ENCODE data around the gene ATP8A2. TPM values are rescaled to one million over a fixed set of nuclear protein-coding genes. Genes with fewer than 3 reads are reported as not detected.
"Not testable (repeated sequence)": the region's sequence is repeated elsewhere in the genome, so short reads cannot be mapped to it uniquely, and the experiment has no call there.

The ATP8A2 gene
- total RNA-seq, 1 donor from 2014 or later: 1.7 TPM

GRCh38 chr13:25943658-25944057 is 571.9 kb downstream of the ATP8A2 start:
- no peaks in the 10 kb centered on the region for H3K36me3 ChIP-seq
- H3K27me3 ChIP-seq (ENCODE audit: low read depth): no peaks in the 10 kb centered on the region
- H3K4me3 ChIP-seq: no peak overlapping the region
- no peaks in the 10 kb centered on the region for H3K4me1 ChIP-seq
- DNase-seq (no peak), ATAC-seq (no peak)
- intact Hi-C loops (cut with DNase I): no loop called here
- no peak for TF ChIP-seq CTCF (IDR thresholded peaks at IDR 0.05)
- H3K27ac ChIP-seq: no peak overlapping the region
- no peaks in the 10 kb centered on the region for H3K9me3 ChIP-seq

GRCh38 chr13:25945596-25945995 is 573.8 kb downstream of the ATP8A2 start:
- TF ChIP-seq CTCF (IDR thresholded peaks at IDR 0.05): no peak
- no peak overlapping the region for H3K4me3 ChIP-seq
- intact Hi-C loops (cut with DNase I): no loop called here
- ATAC-seq (no peak), DNase-seq (no peak)
- H3K9me3 ChIP-seq: no peaks in the 10 kb centered on the region
- no peaks in the 10 kb centered on the region for H3K4me1 ChIP-seq
- H3K36me3 ChIP-seq: no peaks in the 10 kb centered on the region
- no peak overlapping the region for H3K27ac ChIP-seq
- no peaks in the 10 kb centered on the region for H3K27me3 ChIP-seq (ENCODE audit: low read depth)

GRCh38 chr13:25946321-25946720 is 574.5 kb downstream of the ATP8A2 start:
- H3K27me3 ChIP-seq (ENCODE audit: low read depth): no peaks in the 10 kb centered on the region
- ATAC-seq: no peak
- DNase-seq: no peak
- TF ChIP-seq CTCF (IDR thresholded peaks at IDR 0.05): no peak
- intact Hi-C loops (cut with DNase I): no loop called here
- H3K27ac ChIP-seq: no peak overlapping the region
- H3K4me1 ChIP-seq: no peaks in the 10 kb centered on the region
- H3K36me3 ChIP-seq: no peaks in the 10 kb centered on the region
- no peaks in the 10 kb centered on the region for H3K9me3 ChIP-seq
- no peak overlapping the region for H3K4me3 ChIP-seq

- H3K9me3 ChIP-seq: no peaks in the 10 kb centered on the region
- TF ChIP-seq CTCF (IDR thresholded peaks at IDR 0.05): no peak
- ATAC-seq (no peak), DNase-seq (no peak)
- no peak overlapping the region for H3K27ac ChIP-seq
- H3K4me3 ChIP-seq: no peak overlapping the region
- no peaks in the 10 kb centered on the region for H3K36me3 ChIP-seq
- intact Hi-C loops (cut with DNase I): no loop called here
- peaks cover 5% of the 10 kb centered on the region for H3K27me3 ChIP-seq (ENCODE audit: low read depth)
- H3K4me1 ChIP-seq: no peaks in the 10 kb centered on the region
Measured at GRCh38 chr13:25948910-25949309, 577.1 kb downstream of the ATP8A2 start.

- Histone ChIP-seq H3K27me3 (ENCODE audit: low read depth) (peaks cover 5% of the 10 kb centered on the region), H3K4me1 (no peaks in the 10 kb centered on the region), H3K36me3 (no peaks in the 10 kb centered on the region), H3K27ac (no peak overlapping the region), H3K4me3 (no peak overlapping the region), H3K9me3 (no peaks in the 10 kb centered on the region)
- ATAC-seq (no peak), DNase-seq (no peak)
- intact Hi-C loops (cut with DNase I): no loop called here
- TF ChIP-seq CTCF (IDR thresholded peaks at IDR 0.05): no peak
Measured at GRCh38 chr13:25951831-25952230, 580.1 kb downstream of the ATP8A2 start.

- ATAC-seq; intact Hi-C loops (cut with DNase I); H3K36me3 ChIP-seq; H3K27me3 ChIP-seq (ENCODE audit: low read depth); DNase-seq; H3K27ac ChIP-seq; H3K9me3 ChIP-seq; H3K4me3 ChIP-seq; H3K4me1 ChIP-seq: not testable (repeated sequence)
Measured at GRCh38 chr13:25954080-25954479, 582.3 kb downstream of the ATP8A2 start.

GRCh38 chr13:25954943-25955342 is 583.2 kb downstream of the ATP8A2 start:
- H3K27ac ChIP-seq; H3K4me1 ChIP-seq; intact Hi-C loops (cut with DNase I); H3K4me3 ChIP-seq; H3K36me3 ChIP-seq; DNase-seq; H3K9me3 ChIP-seq; H3K27me3 ChIP-seq (ENCODE audit: low read depth); ATAC-seq: not testable (repeated sequence)

All from lower lobe of right lung (tissue), 2 donors.